ENCODE measurements around the gene TMBIM1.
"Not testable (repeated sequence)": the region's sequence is repeated elsewhere in the genome, so short reads cannot be mapped to it uniquely, and the experiment has no call there.

The TMBIM1 gene

DNA sequence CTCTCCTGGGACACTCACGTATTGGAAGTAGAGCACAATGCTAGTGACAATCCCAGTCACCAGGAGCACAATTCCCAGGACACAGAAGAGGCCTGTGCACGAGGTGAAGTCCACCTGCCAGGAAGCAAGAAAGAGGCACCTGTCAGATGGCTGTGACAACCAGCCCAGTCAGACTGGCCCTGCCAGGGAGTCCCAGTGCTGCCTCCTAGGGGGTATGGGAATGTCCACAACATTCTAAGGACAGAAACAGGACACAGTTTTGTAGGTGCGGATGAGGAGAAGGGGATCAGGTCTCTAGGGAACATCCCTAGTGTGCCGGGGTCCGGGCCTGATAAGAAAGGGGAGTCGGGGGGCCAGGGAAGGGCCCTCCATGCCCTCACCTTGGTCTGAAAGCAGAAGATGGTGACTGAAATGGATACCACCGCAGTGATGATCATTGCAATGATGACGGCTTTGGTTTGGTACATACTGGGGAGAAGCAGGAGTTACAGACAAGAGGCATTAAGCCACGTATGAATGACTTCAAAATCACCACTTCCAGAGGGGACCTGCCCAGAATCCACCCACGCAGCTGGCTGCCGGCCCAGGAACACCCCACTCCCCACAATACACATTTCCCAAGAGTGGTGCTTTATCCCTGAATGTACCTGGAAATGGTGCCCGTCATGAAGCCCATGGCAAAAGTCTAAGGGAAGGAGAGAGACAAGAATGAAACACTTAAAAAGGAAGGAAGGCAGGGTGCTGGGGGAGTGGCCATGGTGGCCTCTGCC lies 15.1 kb downstream of the TMBIM1 start:
- no peak for DNase-seq (ENCODE audit: low read depth)
- H3K4me3 ChIP-seq (ENCODE audit: low read depth, low read length) = no peak overlapping the region
- TF ChIP-seq, protein P1, sequence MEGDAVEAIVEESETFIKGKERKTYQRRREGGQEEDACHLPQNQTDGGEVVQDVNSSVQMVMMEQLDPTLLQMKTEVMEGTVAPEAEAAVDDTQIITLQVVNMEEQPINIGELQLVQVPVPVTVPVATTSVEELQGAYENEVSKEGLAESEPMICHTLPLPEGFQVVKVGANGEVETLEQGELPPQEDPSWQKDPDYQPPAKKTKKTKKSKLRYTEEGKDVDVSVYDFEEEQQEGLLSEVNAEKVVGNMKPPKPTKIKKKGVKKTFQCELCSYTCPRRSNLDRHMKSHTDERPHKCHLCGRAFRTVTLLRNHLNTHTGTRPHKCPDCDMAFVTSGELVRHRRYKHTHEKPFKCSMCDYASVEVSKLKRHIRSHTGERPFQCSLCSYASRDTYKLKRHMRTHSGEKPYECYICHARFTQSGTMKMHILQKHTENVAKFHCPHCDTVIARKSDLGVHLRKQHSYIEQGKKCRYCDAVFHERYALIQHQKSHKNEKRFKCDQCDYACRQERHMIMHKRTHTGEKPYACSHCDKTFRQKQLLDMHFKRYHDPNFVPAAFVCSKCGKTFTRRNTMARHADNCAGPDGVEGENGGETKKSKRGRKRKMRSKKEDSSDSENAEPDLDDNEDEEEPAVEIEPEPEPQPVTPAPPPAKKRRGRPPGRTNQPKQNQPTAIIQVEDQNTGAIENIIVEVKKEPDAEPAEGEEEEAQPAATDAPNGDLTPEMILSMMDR (IDR thresholded peaks at IDR 0.05; ENCODE audit: insufficient read depth, low read depth, low read length, missing control alignments) = no peak

- H3K4me3 ChIP-seq (ENCODE audit: low read depth, low read length) = no peak overlapping the region
- no peak for DNase-seq (ENCODE audit: low read depth)
- TF ChIP-seq, protein P1 (IDR thresholded peaks at IDR 0.05; ENCODE audit: insufficient read depth, low read depth, low read length, missing control alignments) = no peak
Measured at GRCh38 chr2:218275371-218276072, 16.8 kb downstream of the TMBIM1 start.

DNA sequence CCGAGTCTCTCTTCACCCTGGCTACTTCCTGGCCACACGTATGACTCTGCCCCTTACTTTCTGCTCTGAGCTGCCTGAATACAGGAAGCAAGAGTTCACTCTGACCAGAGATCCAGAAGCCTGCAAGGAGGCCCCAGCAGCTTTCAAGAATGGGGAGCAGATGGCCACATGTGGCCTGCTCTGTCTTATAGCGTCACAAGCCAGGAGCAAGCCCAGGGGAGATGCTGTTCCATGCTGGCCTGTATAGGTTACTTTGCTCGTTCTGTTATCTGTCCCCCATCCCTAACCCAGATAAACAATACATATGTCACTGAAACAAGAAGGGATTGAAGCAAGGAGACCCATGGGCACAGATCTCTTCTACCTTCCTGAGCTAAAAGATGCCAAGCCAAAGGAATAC lies 17.7 kb downstream of the TMBIM1 start:
- H3K4me3 ChIP-seq (ENCODE audit: low read depth, low read length) = no peak overlapping the region
- TF ChIP-seq, protein P1 (IDR thresholded peaks at IDR 0.05; ENCODE audit: insufficient read depth, low read depth, low read length, missing control alignments) = no peak
- DNase-seq (ENCODE audit: low read depth) = no peak

- no peak overlapping the region for H3K4me3 ChIP-seq (ENCODE audit: low read depth, low read length)
- TF ChIP-seq, protein P1 (IDR thresholded peaks at IDR 0.05; ENCODE audit: insufficient read depth, low read depth, low read length, missing control alignments) = no peak
- DNase-seq (ENCODE audit: low read depth) = no peak
Measured at GRCh38 chr2:218273908-218274249, 18.4 kb downstream of the TMBIM1 start.

- H3K4me3 ChIP-seq (ENCODE audit: low read depth, low read length); DNase-seq (ENCODE audit: low read depth): not testable (repeated sequence)
Measured at GRCh38 chr2:218273214-218273907, 18.9 kb downstream of the TMBIM1 start.

DNA sequence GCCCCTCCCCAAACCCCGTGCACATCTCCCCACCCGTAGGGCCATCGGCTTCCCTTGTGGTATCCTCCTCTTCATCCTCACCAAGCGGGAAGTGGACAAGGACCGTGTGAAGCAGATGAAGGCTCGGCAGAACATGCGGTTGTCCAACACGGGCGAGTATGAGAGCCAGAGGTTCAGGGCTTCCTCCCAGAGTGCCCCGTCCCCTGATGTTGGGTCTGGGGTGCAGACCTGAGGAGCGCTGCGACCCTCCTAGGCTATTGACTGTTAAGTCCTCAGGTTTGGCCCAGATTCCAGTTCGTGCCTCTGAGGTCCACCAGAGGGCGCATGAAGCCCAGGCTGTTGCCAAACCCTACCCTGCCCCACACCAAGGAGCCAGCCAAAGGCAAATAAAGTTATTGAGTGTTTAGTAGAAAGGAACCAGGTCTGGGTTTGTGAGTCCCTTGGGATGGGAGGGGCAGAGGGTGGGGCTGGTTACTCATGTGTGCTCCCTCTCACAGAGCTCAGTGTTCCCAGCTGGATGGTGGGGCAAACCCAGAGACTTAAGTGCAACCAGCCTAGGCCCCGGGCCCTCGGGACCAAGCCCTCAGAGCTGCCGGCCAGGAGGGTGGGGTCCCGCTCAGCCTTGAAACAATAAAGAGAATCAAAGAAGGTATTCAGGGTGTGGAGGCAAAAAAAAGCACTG lies 19.6 kb downstream of the TMBIM1 start:
- no peak overlapping the region for H3K4me3 ChIP-seq (ENCODE audit: low read depth, low read length)
- TF ChIP-seq, protein P1 (IDR thresholded peaks at IDR 0.05; ENCODE audit: insufficient read depth, low read depth, low read length, missing control alignments) = peak; percentile 95
- peak; percentile 90 for DNase-seq (ENCODE audit: low read depth)

Measured in GM12865 (cell line).